HG02588 (cell line): ENCODE results near the gene FAM81B.

Experiments
- ATAC-seq: cut with Tn5 transposase; IDR thresholded peaks from one replicate; pipeline ENCODE4 v1.9.1; 2021; ENCODE audit warnings: mild to moderate bottlenecking, moderate library complexity; ENCODE audit not compliant: unreplicated experiment

FAM81B gene

DNA sequence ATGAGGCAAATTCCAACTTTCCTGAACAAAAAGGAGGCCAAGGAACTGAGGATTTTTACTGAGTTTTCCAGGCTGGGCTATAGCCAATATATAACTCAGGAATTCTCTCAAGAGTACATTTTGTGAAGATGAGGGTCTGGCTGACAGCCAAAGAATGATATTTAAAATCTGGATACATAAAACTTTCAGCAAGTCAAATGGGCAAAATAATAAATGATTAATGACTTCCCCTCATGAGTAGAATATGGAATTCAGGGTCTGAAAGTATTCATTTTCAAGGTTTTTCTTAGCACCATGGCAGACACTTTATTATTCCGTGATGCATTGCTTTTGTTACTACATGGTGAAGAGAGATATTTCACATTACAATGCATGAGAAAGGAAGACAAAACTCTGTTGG is 7.8 kb downstream of the FAM81B start:
- no peak for ATAC-seq

DNA sequence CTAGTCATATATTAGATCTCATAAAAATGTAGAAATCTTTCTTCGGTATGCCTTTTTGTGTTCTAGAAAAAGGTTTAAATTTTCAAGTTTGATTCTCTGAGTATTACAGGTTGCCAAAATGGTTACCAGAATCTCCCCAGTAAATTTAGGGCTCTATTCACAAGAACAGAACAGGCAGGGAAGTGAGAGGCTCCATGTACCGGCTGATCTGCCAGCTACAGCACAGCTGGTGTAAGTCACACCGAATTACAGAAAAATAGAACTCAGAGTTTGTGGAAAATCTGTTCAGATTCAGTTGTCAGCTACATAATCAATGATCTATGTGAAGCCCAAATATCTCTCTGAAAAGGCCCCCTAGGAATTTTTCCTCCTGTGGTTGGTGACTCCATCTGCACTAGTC is 10.5 kb downstream of the FAM81B start:
- ATAC-seq = no peak

DNA sequence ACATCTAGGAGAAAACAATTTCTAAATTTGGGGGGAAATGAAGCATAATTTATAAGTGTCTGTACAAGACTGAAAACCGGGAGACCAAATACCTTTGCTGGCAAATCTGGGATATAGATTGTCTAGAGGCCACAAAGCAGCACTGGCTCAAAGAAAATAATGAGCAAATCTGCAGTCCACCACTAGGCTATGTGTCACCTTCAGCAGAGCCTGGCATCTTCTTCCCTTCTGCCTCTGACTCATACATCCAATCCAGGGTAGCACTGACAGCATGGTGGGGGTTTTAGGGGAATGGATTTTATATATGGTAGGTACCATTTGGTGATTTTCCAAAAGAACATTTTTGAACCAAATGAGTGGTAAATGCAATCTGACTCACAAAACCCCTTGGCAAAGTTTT is 12.8 kb downstream of the FAM81B start:
- ATAC-seq = no peak

DNA sequence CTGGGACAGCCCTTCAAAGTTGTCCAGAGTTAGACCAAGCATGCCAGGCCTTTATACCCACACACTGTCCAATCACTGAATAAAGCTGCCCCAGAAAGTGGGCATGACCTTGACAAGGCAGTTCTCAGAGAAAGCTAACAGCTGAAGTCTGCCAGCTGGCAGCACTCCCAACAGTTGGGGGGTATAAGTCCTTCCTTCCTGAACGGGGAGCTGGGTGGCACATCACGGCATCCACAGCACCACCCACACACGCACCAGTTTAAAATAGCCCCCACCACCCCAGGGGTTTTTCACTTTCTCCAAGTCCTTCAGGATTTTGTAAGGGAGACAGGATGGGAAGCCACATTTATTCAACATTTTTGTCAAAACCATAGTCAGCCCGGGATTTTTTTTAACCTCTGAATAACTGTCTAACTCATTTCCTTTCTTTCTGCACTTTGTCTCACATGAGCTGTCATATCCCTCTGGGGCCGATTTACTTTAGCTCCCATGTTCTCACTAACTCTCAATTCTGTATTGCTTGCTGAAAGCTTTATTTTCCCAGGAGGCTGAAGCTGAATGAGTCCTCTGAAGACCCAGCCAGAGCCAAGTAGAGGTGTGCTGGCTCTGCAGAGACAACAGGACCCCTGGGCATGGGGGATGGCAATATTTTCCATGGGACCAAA is 15.4 kb downstream of the FAM81B start:
- no peak for ATAC-seq

DNA sequence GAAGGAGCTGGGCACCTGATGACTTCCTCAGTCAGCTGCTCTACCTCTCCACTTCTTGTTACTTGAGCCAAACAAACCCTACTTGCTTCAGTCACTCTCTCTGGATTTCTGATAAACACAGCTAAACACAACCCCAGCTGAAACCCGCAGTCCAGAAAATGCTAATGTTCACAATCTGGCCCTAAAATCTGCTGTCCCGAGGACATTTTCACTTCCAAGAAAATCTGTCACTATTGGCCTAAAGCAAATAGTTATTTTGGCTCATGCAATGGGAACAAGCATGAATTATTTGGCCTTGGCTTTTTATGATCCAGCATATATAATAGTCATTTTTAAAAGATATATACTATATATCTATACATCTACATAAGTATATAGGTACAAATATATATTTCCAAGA is 19.1 kb downstream of the FAM81B start:
- no peak for ATAC-seq

DNA sequence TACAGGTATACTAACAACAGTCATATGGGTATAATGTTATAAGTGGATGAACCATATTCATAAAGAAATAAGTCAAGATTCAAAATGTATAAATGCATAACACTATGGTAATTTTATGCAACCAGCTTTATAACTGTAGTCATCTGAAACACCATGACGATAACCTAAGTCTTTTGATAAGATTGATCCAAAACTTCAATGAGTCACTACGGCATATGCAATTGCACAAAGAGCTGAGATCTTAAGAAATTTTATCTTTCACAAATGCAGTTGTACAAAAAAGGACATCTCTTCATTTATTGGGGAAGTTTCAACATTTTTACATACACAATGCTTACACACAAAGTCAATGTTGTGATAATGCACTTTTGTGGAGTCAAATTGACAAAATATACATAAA is 20.3 kb downstream of the FAM81B start:
- ATAC-seq = no peak

DNA sequence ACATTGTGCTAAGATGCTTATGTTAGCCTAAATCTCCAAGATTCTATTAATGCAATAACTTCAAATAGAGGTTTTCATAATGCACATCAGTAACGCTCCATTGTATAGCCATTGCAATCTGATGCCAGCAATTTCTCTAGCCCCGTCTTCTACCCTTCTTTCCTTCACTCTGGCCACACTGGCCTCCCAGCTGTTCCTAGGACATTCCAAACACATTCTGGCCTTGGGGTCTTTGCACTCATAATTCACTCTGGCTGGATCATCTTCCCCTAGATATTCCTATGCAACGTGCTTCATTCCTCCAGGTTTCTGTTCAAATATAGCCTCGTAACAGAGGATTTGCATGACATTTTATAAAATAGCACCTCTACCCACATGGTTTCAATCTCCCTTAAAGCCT is 23.3 kb downstream of the FAM81B start:
- ATAC-seq = no peak

DNA sequence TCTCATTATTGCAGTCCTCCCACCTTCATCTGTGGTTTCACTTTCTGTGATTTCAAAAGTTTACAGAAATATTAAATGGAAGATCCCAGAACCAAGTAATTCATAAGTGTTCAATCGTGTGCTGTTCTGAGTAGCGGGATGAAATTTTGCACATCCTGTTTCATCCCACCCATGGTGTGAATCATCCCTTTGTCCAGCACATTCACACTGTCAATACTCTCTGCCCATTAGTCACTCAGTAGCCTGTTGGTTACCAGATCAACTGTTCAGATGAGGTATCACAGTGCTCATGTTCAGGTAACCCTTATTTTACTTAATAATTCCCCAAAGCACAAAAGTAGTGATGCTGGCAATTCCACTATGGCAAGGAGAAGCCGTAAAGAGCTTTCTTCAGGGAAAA is 26.8 kb downstream of the FAM81B start:
- no peak for ATAC-seq

DNA sequence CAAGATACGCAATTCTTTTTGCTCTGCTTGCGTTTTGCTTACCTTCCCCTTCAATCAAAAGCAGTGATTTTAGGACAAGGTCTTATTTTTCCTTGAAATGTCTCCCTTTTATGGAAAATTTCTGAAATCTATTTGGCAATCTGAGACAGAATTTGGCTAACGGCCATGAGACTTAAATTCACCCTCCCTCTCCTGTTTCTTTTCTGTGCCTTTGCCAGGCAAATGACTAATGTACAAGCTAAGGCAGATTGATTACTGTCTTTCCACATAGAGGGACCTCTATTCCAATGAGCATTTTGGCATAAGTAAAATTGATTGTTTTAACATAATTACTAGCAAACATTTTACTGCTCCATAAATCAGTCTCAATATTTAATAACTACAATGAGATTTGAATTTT is 31.7 kb downstream of the FAM81B start:
- no peak for ATAC-seq

DNA sequence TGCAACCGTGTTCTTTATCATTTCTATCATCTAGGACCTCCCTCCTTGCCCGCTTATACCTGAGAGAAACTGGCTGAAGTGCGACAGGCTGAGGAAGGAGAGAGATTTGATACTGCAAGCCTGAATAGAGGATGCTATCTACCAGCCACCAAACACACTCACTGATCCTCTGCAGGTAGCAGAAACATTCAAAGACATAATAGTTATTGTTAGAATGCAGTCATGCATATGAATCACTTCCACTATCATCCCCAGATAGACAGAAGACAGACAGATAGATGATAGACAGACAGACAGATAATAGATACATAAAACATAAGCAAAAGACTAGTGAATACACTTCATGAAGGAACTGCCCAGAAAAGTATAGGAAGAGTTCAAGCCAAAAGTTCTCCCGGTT is 32.9 kb downstream of the FAM81B start:
- no peak for ATAC-seq

DNA sequence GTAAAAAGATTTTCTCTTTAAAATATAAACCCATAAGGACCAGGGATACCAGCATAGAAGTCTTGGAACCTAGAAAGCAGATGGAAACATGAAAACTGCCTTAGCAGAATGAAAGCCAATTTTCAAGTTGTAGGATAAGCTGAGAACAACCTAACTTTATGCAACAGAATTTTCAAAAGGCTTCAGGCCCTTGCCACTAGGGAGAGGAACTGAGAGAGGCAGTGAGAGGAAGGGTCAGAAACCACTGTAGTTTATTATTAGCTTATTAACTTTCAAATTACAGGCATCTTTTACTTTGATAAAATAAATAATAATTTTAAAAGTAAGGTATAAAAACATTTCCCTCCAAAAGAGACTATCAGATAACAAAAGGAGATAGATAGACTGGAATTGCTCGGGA is 33.4 kb downstream of the FAM81B start:
- no peak for ATAC-seq

DNA sequence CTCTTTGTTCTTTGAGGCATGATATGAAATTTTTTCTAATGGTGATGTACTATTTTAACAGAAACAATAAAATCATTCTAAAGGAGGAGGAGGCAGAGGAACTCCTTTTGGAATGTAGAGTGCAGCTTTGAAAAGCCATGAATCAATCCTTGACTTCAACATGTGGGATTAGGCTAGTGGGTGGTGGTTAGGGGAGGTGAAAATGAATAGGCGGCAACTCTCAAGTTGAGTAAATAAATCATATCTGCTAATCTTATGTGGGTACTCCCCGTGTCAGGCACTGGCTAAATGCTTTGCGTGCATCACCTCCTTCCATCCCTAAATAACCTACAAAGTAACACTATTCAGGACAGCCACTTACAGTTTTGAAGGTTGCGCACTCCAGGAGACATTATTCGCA is 35.1 kb downstream of the FAM81B start:
- ATAC-seq = no peak

DNA sequence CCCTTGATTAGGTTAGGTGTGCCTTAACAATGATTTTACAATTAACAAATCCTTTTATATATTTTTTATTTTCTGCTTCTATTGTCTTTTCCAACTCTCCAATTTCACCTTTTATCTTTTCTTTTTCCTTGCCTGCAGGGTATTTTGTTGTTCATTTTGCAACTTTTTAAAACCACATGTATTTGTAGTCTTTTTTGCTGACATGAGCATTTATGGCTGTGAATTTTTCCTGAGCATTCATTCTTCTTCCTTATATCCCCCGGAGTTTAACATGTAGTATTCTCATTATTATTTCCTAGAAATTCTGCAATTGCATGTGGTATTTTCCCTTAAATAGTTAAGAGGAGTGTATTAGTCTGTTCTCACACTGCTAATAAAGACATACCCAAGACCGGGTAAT is 41.6 kb downstream of the FAM81B start:
- ATAC-seq = no peak

DNA sequence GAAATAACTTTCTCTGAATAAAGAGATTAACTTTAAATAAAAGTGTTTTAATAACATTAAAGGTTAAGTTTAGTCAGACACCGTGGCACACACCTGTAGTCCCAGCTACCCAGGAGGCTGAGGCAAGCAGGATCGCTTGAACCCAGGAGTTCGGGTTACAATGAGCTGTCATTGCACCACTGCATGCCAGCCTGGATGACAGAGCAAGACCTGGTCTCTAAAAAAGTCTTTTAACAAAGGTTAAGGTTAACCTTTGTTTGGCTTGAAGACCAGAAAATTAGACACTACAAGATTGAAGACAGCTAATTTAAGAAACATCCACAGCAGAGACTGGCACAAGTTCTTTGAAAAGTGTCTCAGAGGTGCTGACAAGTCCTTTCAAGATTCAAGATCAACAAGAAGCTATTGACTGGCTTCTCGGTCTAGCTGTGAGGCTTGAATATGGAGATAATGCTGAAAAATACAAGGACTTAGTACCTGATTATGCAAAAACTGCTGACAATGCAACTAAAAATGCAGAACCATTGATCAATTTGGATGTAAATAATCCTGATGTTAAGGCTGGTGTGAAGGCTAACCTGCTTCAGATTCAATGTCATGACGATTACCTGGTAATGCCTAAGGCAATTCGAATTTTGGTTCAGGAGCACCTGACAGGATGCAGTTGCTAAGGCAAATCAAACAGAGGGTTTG is 48.8 kb downstream of the FAM81B start:
- no peak for ATAC-seq

DNA sequence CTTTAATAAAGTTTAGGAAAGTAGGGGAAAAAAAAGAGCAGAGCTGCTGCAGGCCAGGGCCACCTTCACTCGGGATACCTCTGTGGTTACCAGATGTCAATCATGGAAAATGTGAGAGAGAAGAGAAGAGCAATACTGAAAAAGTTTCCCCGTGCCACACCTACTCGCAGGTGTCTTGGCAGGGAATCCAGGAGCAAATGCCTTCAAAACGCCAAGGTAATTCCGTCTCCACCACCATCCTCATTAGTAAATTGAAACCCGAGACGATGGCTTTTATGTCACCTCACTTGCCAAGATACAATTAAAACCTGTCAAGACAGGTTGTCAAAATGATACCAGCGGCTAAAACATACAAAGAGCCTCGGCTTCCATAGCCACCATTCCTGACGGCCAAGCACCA is 49.7 kb downstream of the FAM81B start:
- no peak for ATAC-seq

DNA sequence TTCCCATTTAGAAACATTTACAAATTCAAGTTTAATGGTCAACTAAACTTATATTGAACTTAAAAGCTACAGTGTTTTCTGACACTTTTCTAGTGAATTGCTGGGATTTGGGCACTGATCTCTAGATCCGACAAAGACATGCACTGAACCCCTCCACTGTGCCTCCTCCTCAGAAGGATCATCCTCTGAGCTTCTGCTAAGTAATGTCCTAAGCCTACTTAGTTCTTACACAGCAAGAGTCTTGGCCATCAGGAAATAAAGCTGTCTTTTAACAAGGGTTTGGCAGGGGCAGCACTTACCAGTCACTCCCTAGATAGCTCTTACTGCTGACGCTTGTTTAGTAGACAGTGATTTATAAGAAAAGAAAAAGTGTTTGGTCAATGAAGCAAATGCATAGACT is 50.5 kb downstream of the FAM81B start:
- no peak for ATAC-seq

DNA sequence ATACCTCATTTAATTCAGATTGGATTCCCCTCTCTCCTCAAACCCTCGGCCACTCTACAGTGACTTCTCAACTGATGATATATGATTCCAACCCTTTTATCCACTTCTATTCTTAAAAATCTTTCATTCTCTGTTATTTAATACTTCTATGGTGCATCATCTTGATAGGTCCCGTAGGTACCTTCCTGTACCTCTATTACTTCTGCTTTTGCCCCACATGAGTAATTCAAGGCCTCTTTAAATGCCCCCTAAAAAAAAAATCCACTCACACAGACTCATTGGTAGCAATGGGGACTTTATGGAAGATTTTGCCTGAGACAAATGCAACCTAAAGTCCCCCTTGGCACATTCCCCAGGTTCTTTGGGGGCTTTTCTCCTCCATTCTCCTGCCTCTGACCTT is 54.3 kb downstream of the FAM81B start:
- no peak for ATAC-seq

DNA sequence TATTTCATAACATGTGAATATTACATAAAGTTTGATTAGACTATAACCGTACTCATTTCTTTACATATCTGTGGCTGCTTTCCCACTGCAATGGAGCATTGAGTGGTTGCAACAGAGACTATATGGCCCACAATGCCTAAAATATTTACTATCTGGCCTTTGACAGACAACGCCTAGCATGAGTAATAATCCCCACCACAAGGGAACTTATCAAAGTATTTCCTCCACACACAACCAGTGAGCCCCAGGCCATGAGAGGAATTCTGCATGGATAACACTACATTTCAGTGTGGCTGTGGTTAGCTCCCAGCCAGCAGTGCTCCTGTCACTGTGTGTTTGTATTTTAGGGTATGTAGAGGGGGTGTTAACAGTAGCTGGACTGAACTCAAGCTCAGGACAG is 54.8 kb downstream of the FAM81B start:
- ATAC-seq = no peak

DNA sequence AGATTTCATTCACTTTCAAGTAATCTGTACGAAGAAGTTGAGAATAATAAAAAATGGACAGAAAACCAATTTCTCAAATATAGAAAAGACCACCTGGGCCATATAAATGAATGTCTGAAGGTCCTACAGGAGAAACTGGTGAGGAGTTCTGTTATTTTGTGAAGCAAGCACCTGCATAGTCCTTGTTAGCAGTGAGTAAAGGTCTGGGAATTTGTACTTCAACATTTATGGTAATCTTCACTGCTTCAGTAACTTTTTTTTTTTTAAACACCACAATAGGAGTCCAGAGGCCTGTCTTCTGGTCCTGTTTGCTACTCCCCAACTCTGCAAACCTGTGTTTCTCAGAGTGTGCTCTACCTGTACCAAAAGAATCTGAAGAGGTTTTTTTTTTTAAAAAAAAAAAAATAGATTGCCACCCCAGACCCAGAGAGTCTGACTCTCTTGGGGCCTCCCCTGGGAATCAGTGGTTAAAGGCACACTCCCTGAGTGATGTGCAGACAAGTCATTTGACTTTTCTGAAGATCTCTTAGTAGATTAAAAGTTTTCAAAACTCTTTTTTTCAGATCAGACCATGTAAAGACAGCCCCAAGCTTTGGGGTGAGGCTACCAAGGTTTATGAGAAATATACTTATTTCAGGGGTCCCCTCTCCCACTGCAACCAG is 55.5 kb downstream of the FAM81B start:
- ATAC-seq = no peak

DNA sequence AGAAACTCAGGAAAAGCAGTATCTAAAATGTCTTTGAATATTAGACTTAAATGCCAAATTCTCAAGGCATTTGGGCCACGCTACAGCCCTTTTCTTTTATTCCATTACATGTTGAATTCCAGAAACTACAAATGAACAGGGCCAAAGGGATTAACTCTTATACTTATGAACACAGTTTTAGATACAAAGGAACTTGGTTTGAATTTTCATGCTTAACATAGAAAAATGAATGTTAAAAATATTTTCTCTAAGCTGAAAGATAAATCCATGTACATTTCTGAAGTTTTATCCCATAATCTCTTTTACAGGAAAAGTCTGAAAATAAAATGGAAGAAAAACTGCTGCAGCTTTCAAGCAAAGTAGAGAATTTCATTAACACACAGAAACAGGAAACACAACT is 56.8 kb downstream of the FAM81B start:
- no peak for ATAC-seq

DNA sequence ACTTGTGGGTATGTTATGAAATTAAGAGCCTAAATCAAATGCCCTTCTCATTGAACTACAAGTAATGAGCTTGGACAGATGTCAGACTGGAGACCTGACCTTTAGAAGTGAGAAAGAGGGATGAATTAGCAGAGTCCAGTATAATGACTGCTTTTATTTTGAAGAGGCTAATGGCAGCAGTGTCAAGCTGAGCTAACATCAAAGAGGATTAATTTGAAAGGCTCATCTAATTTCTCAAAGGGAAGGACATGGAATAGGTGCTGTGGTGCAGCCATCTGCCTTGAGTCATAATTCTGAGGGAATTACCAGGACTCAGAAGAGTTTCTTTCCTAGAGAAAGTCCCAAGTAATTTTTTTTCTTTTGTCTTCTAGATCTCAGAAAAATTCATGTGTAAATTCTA is 57.6 kb downstream of the FAM81B start:
- no peak for ATAC-seq

DNA sequence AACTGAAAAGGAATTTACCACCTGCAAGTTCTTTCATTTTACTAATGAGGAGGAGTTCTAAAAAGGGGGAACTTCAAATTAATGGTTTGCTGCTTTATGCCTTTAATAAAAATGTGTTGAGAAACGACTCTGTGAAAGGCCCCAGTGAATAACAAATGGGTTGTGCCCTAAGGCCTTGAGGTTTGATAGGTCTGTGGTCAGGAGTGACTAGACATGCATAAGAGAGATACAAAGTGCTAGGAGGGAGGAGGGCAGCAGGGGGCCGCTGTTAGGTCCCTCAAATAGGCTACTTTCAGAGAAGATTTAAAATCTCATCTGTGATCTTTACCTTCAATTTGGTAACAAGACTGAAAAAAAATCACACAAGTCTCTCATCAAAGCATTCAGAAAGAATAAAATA is 58.3 kb downstream of the FAM81B start:
- ATAC-seq = no peak
